Gastroesophageal sphincter (tissue), 3 donors: ENCODE data around the gene CHD1.

Source experiments
- CTCF ChIP-seq, 4 experiments: fragments of 200-600 bp in 2 of 4; fragments of 450-650 bp in 2 of 4; sonication (generic) in 1 of 4; IDR thresholded peaks; one replicate each; pipeline ENCODE4 v1.5.1; 2017 to 2019; ENCODE audit warnings: antibody characterized with exemption in 4 of 4, mild to moderate bottlenecking in 2 of 4, moderate library complexity in 2 of 4
- POLR2A ChIP-seq, 2 donors: fragments of 450-650 bp; IDR thresholded peaks; one replicate each; pipeline ENCODE4 v1.6.1; 2017; ENCODE audit warnings: antibody characterized with exemption in 2 of 2, mild to moderate bottlenecking in 2 of 2, moderate library complexity in 1 of 2
- POLR2AphosphoS5 ChIP-seq: sonication (generic); formaldehyde crosslinking; IDR thresholded peaks from one replicate; pipeline ENCODE4 v1.6.1; 2017; ENCODE audit warnings: antibody characterized with exemption

GRCh38 chr5:98813755-98814154 lies 115.1 kb downstream of the CHD1 start:
- TF ChIP-seq CTCF (IDR thresholded peaks at IDR 0.05): no peak
- TF ChIP-seq POLR2A (IDR thresholded peaks at IDR 0.05): no peak
- no peak for TF ChIP-seq POLR2AphosphoS5
